Measurements from ENCODE around the gene WFDC12.

DNA sequence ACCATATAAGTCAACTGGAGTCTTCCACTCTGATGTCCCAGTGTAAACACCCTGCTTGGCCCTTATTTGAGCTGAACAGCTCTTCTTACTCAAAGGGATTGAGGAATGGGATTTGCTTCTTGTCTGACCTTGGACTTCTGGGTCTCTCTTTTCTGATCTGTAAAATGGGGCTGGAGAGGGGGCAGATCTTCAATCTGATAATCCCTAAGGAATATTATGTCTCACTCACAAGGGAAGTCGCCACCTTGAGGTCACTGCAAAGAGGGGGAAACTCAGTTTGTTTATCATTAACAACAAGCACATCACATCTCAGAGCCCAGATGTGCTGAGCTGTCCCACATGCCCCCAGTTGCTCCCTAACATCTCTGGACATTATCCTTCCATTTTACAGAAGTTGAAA, 38.4 kb downstream of the WFDC12 start:
- TF ChIP-seq, protein P1, sequence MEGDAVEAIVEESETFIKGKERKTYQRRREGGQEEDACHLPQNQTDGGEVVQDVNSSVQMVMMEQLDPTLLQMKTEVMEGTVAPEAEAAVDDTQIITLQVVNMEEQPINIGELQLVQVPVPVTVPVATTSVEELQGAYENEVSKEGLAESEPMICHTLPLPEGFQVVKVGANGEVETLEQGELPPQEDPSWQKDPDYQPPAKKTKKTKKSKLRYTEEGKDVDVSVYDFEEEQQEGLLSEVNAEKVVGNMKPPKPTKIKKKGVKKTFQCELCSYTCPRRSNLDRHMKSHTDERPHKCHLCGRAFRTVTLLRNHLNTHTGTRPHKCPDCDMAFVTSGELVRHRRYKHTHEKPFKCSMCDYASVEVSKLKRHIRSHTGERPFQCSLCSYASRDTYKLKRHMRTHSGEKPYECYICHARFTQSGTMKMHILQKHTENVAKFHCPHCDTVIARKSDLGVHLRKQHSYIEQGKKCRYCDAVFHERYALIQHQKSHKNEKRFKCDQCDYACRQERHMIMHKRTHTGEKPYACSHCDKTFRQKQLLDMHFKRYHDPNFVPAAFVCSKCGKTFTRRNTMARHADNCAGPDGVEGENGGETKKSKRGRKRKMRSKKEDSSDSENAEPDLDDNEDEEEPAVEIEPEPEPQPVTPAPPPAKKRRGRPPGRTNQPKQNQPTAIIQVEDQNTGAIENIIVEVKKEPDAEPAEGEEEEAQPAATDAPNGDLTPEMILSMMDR (IDR thresholded peaks at IDR 0.05 in 8 of 11, conservative IDR thresholded peaks at IDR 0.05 in 3 of 11) = no peak
- TF ChIP-seq POLR2AphosphoS5 (IDR thresholded peaks at IDR 0.05) = peak in 1 of 3 donors; percentile 1

All from spleen (tissue), 7 donors.